GM10847 (cell line): Measurements from ENCODE around the gene INMT.

Experiments
- POLR2A ChIP-seq: IDR thresholded peaks from 2 replicates; pipeline ENCODE4 v1.6.1; 2011; ENCODE audit not compliant: insufficient read length; ENCODE audit errors: extremely low read depth

The INMT gene

GRCh38 chr7:30722671-30723070 lies 29.3 kb upstream of the INMT start:
- no peak for TF ChIP-seq POLR2A

GRCh38 chr7:30723776-30724175 lies 28.2 kb upstream of the INMT start:
- no peak for TF ChIP-seq POLR2A

DNA sequence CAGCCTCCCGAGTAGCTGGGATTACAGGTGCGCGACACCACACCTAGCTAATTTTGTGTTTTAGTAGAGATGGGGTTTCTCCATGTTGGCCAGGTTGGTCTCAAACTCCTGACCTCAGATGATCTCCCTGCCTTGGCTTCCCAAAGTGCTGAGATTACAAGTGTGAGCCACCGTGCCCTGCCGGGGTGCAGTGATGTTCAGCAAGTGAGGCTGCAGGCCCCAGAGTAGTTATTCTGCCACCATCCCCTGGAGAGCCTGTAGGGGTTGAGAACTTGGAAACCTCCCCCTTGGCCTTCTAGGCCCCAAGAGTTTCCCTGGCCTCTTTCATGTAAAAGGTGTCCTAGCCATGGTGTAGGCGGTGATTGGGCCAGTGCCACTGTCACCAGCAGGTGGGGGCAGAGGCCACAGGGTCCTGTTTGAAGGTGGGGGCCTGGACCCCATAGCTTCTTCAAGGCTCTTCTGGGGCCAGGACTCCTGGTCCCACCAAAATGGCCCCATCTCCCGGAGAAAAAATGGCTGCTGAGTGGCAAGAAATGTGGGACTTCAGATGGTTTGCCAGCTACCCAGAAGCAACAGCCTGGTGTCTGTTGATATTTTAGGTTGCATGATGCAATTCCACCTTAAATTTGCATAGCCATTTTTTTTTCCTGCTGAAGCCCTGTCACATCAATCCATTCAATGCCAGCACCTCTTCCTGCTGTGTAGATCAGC lies 25.5 kb upstream of the INMT start:
- no peak for TF ChIP-seq POLR2A

DNA sequence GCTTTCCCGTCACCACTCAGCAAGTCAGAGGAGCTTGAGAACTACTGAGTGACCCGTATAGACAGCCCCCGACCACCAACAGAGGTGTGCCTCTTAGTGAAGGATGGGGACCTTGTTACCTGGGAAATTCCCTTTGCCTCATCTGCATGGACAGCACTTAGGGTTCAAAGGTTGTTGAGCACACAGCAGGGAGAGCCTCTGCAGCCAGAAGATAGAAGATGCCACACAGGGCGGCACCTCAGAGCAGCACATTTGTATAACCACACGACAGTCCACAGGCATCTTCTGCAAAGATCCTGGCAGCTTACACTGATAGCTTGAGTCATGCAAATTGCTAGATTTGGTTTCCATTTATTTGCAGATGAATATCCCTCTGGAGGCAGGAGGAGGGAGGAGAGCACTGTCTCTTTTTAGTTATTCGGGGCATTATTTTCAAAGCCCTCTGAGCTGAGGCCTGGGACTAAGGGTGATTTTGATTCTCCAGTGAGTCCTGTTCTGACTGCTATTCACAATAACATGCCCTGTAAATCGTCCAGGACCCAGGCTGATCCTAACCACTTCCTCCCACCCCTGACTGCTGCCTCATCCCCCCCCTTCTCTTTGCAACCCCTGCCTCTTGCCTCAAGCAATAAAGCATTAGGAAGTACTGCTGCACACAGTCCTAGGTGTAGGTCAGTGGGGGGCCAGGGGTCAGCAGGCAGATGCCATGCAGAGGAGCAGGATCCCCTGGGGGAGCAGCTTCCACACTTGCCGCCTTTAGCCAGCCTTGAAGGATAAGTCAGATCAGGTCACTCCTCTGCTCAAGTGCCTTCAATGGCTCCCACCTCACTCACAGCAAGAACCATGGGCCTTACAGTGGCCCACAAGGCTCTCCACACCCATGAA lies 24.6 kb upstream of the INMT start:
- no peak for TF ChIP-seq POLR2A

DNA sequence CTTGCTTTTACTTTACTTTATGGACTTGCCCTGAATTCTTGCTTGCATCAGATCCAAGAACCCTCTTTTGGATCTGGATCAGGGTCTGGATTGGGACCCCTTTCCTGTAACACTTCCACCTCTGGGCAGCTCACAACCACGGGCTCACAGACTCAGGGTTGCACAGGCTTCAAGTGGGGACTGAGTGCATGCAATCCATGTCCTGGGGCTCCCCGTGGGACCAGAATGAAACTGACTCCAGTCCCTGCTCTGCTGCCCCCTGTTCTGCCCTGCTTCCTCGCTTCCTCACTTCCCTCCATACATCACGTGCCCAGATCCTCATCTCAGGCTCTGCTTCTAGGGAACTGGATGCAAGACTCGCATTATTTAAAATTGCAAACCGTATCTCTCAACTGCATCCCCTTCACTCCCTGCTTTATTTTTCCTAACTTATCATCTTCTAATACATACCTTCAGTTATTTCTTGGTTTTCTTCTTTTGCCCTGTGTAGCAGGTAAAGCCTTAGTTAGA lies 23.3 kb upstream of the INMT start:
- TF ChIP-seq POLR2A, result no peak

- no peak for TF ChIP-seq POLR2A
Observed at GRCh38 chr7:30729642-30730041, 22.3 kb upstream of the INMT start.

DNA sequence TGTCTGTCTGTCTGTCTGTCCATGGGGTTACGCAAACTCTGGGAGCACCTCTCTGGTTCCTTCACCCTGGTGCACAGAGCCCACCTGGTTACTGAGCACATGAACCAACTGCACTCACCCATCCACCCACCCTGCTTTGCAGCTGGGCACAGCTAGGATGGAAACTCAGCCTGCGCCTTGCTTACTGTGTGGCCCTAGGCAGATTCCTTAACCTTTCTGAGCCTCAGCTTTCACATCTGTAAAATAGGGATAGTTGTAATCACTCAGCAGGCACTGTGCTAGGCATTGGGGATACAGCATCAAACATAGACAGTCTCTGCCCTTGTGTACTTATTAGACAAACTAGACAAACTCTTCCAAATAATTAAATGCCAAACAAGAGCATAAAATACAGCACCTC lies 21.8 kb upstream of the INMT start:
- no peak for TF ChIP-seq POLR2A

DNA sequence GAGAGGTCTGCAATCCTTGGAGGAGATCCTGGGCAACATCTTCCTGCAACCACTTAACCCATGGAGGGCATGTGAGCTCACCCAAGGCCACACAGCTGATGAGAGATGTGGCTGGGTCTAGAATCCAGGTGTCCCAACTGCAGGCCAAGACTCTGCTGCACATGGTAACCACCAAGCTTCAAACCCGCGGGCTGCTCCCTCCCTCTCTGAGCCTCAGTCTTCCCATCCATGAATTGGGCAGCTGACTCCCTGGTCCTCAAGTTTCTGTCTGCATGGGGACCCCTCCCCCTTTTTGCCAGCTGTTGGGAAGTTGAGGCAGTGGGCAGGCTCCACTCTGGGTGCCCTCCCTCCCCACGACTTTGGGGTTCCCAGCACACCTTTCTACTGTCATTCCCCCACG lies 20.9 kb upstream of the INMT start:
- TF ChIP-seq POLR2A, result no peak

- no peak for TF ChIP-seq POLR2A
Observed at GRCh38 chr7:30731581-30731980, 20.4 kb upstream of the INMT start.

DNA sequence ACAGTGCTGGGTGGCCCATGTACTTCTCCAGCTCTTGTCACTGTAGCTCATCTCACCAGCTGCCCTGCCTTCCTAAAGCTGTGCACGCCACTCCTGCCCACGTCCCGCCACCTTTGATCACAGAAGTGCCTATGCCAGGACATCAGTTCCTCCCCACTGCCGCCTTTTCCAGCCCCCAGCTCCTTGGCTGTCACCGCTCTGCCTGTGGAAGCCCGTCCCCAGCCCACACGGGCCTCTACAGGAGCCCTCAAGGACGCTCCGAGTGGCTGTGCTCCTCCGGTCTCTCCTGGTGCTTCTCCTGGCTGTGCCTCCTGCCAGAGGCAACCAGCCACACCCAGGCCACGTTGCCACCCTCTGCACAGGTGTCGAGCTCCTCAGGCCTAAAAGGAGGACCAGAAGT lies 19.3 kb upstream of the INMT start:
- no peak for TF ChIP-seq POLR2A

GRCh38 chr7:30733216-30733615 lies 18.7 kb upstream of the INMT start:
- no peak for TF ChIP-seq POLR2A

- TF ChIP-seq POLR2A, result no peak
Observed at GRCh38 chr7:30733691-30734090, 18.2 kb upstream of the INMT start.

GRCh38 chr7:30734497-30734896 lies 17.4 kb upstream of the INMT start:
- no peak for TF ChIP-seq POLR2A

GRCh38 chr7:30735631-30736030 lies 16.3 kb upstream of the INMT start:
- no peak for TF ChIP-seq POLR2A

GRCh38 chr7:30736291-30736690 lies 15.6 kb upstream of the INMT start:
- TF ChIP-seq POLR2A, result no peak
